ENCODE data around the gene SLC35A1. TPM values are rescaled to one million over a fixed set of nuclear protein-coding genes. Genes with fewer than 3 reads are reported as not detected.

Gene SLC35A1
- 15.0 TPM for total RNA-seq
- 10 to 100 TPM; 16.6 to 22.3 (median 18.4) TPM for polyA plus RNA-seq (ENCODE audit: insufficient read depth in 1 of 8, insufficient read length in 8 of 8, low replicate concordance in 1 of 8)
- long read RNA-seq, donor 1, partial matches to known transcripts = 0 of 2 reads
- long read RNA-seq, donor 1, other reads (novel, unspliced or antisense) = 0 of 2 reads
- long read RNA-seq, donor 2 = 0 reads
- long read RNA-seq, donor 3, partial matches to known transcripts = 0 of 1 reads
- long read RNA-seq, donor 3, other reads (novel, unspliced or antisense) = 0 of 1 reads
- long read RNA-seq, donor 4, partial matches to known transcripts = 0 of 2 reads
- long read RNA-seq, donor 4, other reads (novel, unspliced or antisense) = 0 of 2 reads
- long read RNA-seq, donor 5, transcript SLC35A1-201 (8 exons, 1,851 nt) = major isoform, 10 of 10 reads
- long read RNA-seq, donor 5, partial matches to known transcripts = 0 of 10 reads
- long read RNA-seq, donor 5, other reads (novel, unspliced or antisense) = 0 of 10 reads
- long read RNA-seq, donor 6, transcript SLC35A1-201 (8 exons, 1,851 nt) = major isoform, 7 of 80 reads
- long read RNA-seq, donor 6, partial matches to known transcripts = 67 of 80 reads
- long read RNA-seq, donor 6, other reads (novel, unspliced or antisense) = 6 of 80 reads
- long read RNA-seq, donor 7, partial matches to known transcripts = 0 of 1 reads
- long read RNA-seq, donor 7, other reads (novel, unspliced or antisense) = 0 of 1 reads
- long read RNA-seq, donor 8, transcript SLC35A1-201 (8 exons, 1,851 nt) = major isoform, 5 of 6 reads
- long read RNA-seq, donor 8, partial matches to known transcripts = 0 of 6 reads
- long read RNA-seq, donor 8, other reads (novel, unspliced or antisense) = 0 of 6 reads
- long read RNA-seq, donor 9, transcript SLC35A1-201 (8 exons, 1,851 nt) = major isoform, 7 of 7 reads
- long read RNA-seq, donor 9, partial matches to known transcripts = 0 of 7 reads
- long read RNA-seq, donor 9, other reads (novel, unspliced or antisense) = 0 of 7 reads
- long read RNA-seq, donor 10, transcript SLC35A1-201 (8 exons, 1,851 nt) = major isoform, 15 of 71 reads
- long read RNA-seq, donor 10, partial matches to known transcripts = 56 of 71 reads
- long read RNA-seq, donor 10, other reads (novel, unspliced or antisense) = 0 of 71 reads
- long read RNA-seq, donor 11, transcript SLC35A1-201 (8 exons, 1,851 nt) = major isoform, 5 of 5 reads
- long read RNA-seq, donor 11, partial matches to known transcripts = 0 of 5 reads
- long read RNA-seq, donor 11, other reads (novel, unspliced or antisense) = 0 of 5 reads

- WGBS (ENCODE audit: insufficient coverage) = under 1% methylated on average over 66 of the region's 70 CpGs
- peaks cover 3% of the 10 kb centered on the region for H3K36me3 ChIP-seq (ENCODE audit: control insufficient read depth, insufficient read depth, low read length)
- H3K4me3 ChIP-seq (ENCODE audit: low read length) = peak within 1 kb of the TSS; percentile 83
- peak within 1 kb of the TSS; percentile 88 for H3K27ac ChIP-seq (ENCODE audit: low read length)
- H3K4me1 ChIP-seq (ENCODE audit: control insufficient read depth, insufficient read depth, low read length) = peaks cover 6% of the 10 kb centered on the region
- H3K9me3 ChIP-seq (replicated peaks; ENCODE audit: control insufficient read depth, low read depth, low read length) = no peaks in the 10 kb centered on the region
- DNase-seq = peak; percentile 92
- H3K27me3 ChIP-seq (ENCODE audit: control insufficient read depth, insufficient read depth, low read length) = no peaks in the 10 kb centered on the region
These were observed at the start of gene SLC35A1 for GRCh38 chr6:87472525-87473418. Gene SLC35A1 (plus strand): TSS chr6:87472974. CDS start chr6:87473004, 30 bp downstream.

GRCh38 chr6:87426789-87427188 lies 46.0 kb upstream of the SLC35A1 start:
- Histone ChIP-seq H3K9me3 (replicated peaks; ENCODE audit: control insufficient read depth, low read depth, low read length) (no peaks in the 10 kb centered on the region), H3K27me3 (ENCODE audit: control insufficient read depth, insufficient read depth, low read length) (no peaks in the 10 kb centered on the region), H3K4me3 (ENCODE audit: low read length) (no peak overlapping the region), H3K36me3 (ENCODE audit: control insufficient read depth, insufficient read depth, low read length) (no peaks in the 10 kb centered on the region), H3K27ac (ENCODE audit: low read length) (no peak overlapping the region), H3K4me1 (ENCODE audit: control insufficient read depth, insufficient read depth, low read length) (no peaks in the 10 kb centered on the region)
- DNase-seq = no peak
- WGBS (ENCODE audit: insufficient coverage) = no CpG with 5 or more reads among the region's 4 CpGs

- WGBS (ENCODE audit: insufficient coverage) = 67% methylated on average over 1 of the region's 3 CpGs
- Histone ChIP-seq H3K27me3 (ENCODE audit: control insufficient read depth, insufficient read depth, low read length) (no peaks in the 10 kb centered on the region), H3K4me3 (ENCODE audit: low read length) (no peak overlapping the region), H3K9me3 (replicated peaks; ENCODE audit: control insufficient read depth, low read depth, low read length) (no peaks in the 10 kb centered on the region), H3K36me3 (ENCODE audit: control insufficient read depth, insufficient read depth, low read length) (no peaks in the 10 kb centered on the region), H3K27ac (ENCODE audit: low read length) (no peak overlapping the region), H3K4me1 (ENCODE audit: control insufficient read depth, insufficient read depth, low read length) (no peaks in the 10 kb centered on the region)
- DNase-seq = no peak
These were observed 42.3 kb upstream of the SLC35A1 start for GRCh38 chr6:87430499-87430898.

- Histone ChIP-seq H3K27ac (ENCODE audit: low read length) (no peak overlapping the region), H3K4me3 (ENCODE audit: low read length) (no peak overlapping the region), H3K4me1 (ENCODE audit: control insufficient read depth, insufficient read depth, low read length) (no peaks in the 10 kb centered on the region), H3K36me3 (ENCODE audit: control insufficient read depth, insufficient read depth, low read length) (no peaks in the 10 kb centered on the region), H3K27me3 (ENCODE audit: control insufficient read depth, insufficient read depth, low read length) (no peaks in the 10 kb centered on the region), H3K9me3 (replicated peaks; ENCODE audit: control insufficient read depth, low read depth, low read length) (no peaks in the 10 kb centered on the region)
- DNase-seq = no peak
- 82% methylated on average over 3 of the region's 5 CpGs for WGBS (ENCODE audit: insufficient coverage)
These were observed 41.5 kb upstream of the SLC35A1 start for GRCh38 chr6:87431263-87431662.

GRCh38 chr6:87436435-87436834 lies 36.3 kb upstream of the SLC35A1 start:
- Histone ChIP-seq H3K27me3 (ENCODE audit: control insufficient read depth, insufficient read depth, low read length) (no peaks in the 10 kb centered on the region), H3K36me3 (ENCODE audit: control insufficient read depth, insufficient read depth, low read length) (no peaks in the 10 kb centered on the region), H3K4me1 (ENCODE audit: control insufficient read depth, insufficient read depth, low read length) (no peaks in the 10 kb centered on the region), H3K4me3 (ENCODE audit: low read length) (no peak overlapping the region), H3K27ac (ENCODE audit: low read length) (no peak overlapping the region), H3K9me3 (replicated peaks; ENCODE audit: control insufficient read depth, low read depth, low read length) (no peaks in the 10 kb centered on the region)
- WGBS (ENCODE audit: insufficient coverage) = 8% methylated on average over 2 of the region's 4 CpGs
- peak; percentile 77 for DNase-seq

GRCh38 chr6:87441711-87442110 lies 31.1 kb upstream of the SLC35A1 start:
- H3K9me3 ChIP-seq (replicated peaks; ENCODE audit: control insufficient read depth, low read depth, low read length) = no peaks in the 10 kb centered on the region
- DNase-seq = no peak
- H3K4me3 ChIP-seq (ENCODE audit: low read length) = no peak overlapping the region
- H3K27ac ChIP-seq (ENCODE audit: low read length) = no peak overlapping the region
- no peaks in the 10 kb centered on the region for H3K4me1 ChIP-seq (ENCODE audit: control insufficient read depth, insufficient read depth, low read length)
- 70% methylated on average over 2 of the region's 5 CpGs for WGBS (ENCODE audit: insufficient coverage)
- H3K36me3 ChIP-seq (ENCODE audit: control insufficient read depth, insufficient read depth, low read length) = no peaks in the 10 kb centered on the region
- no peaks in the 10 kb centered on the region for H3K27me3 ChIP-seq (ENCODE audit: control insufficient read depth, insufficient read depth, low read length)

GRCh38 chr6:87444362-87444761 lies 28.4 kb upstream of the SLC35A1 start:
- DNase-seq = no peak
- Histone ChIP-seq H3K4me1 (ENCODE audit: control insufficient read depth, insufficient read depth, low read length) (no peaks in the 10 kb centered on the region), H3K27me3 (ENCODE audit: control insufficient read depth, insufficient read depth, low read length) (no peaks in the 10 kb centered on the region), H3K27ac (ENCODE audit: low read length) (no peak overlapping the region), H3K36me3 (ENCODE audit: control insufficient read depth, insufficient read depth, low read length) (no peaks in the 10 kb centered on the region), H3K9me3 (replicated peaks; ENCODE audit: control insufficient read depth, low read depth, low read length) (no peaks in the 10 kb centered on the region), H3K4me3 (ENCODE audit: low read length) (no peak overlapping the region)
- WGBS (ENCODE audit: insufficient coverage) = 89% methylated on average over 2 of the region's 2 CpGs

- no peak for DNase-seq
- Histone ChIP-seq H3K36me3 (ENCODE audit: control insufficient read depth, insufficient read depth, low read length) (no peaks in the 10 kb centered on the region), H3K4me1 (ENCODE audit: control insufficient read depth, insufficient read depth, low read length) (no peaks in the 10 kb centered on the region), H3K27ac (ENCODE audit: low read length) (no peak overlapping the region), H3K27me3 (ENCODE audit: control insufficient read depth, insufficient read depth, low read length) (no peaks in the 10 kb centered on the region), H3K9me3 (replicated peaks; ENCODE audit: control insufficient read depth, low read depth, low read length) (no peaks in the 10 kb centered on the region), H3K4me3 (ENCODE audit: low read length) (no peak overlapping the region)
- WGBS (ENCODE audit: insufficient coverage) = no CpG with 5 or more reads among the region's 2 CpGs
These were observed 7.7 kb upstream of the SLC35A1 start for GRCh38 chr6:87465051-87465450.

GRCh38 chr6:87473419-87473903 lies 687 bp downstream of the SLC35A1 start:
- Histone ChIP-seq H3K4me3 (ENCODE audit: low read length) (peak overlapping the region; percentile 83), H3K36me3 (ENCODE audit: control insufficient read depth, insufficient read depth, low read length) (peaks cover 6% of the 10 kb centered on the region), H3K27me3 (ENCODE audit: control insufficient read depth, insufficient read depth, low read length) (no peaks in the 10 kb centered on the region), H3K27ac (ENCODE audit: low read length) (peak overlapping the region; percentile 88), H3K9me3 (replicated peaks; ENCODE audit: control insufficient read depth, low read depth, low read length) (no peaks in the 10 kb centered on the region), H3K4me1 (ENCODE audit: control insufficient read depth, insufficient read depth, low read length) (peaks cover 6% of the 10 kb centered on the region)
- WGBS (ENCODE audit: insufficient coverage) = 0% methylated on average over 2 of the region's 15 CpGs
- DNase-seq = no peak
